ENCODE data around the gene MTHFSD. TPM values are rescaled to one million over a fixed set of nuclear protein-coding genes. Genes with fewer than 3 reads are reported as not detected.

The MTHFSD gene
- total and polyA plus RNA-seq, 2 experiments from 2014 or later = 11.5 to 21.5 TPM

DNA sequence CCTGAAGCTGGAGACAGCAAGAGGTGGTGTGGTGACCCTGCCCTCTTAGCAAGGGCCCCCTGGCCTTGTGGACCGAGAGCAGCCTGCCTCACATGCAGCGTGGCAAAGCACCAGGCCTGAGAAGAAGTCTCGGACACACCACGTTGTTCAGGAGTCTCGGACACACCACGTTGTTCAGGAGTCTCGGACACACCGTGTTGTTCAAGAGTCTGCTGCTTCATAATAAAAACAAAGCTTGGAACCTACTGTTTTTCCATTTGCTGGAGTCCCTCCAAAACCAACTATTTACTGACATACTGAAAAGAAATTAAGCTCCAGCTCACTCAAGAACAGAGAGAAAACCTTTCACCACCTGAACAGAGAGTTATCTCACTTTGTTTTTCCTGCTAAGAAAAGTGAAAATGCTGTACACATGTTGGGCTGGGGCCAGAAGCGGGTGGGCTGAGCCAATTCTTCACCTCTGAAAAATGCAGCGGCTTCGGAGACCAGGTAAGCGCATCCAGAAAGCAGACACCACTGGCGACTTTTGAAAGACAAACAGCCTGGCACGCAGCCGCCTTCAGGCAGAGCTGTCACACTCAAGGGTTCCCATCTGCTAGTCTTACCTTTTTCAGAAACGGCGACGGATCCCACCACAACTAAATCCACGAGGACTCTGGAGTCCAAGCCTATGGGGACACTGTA lies 8.9 kb downstream of the MTHFSD start:
- no peak for TF ChIP-seq CTCF (IDR thresholded peaks at IDR 0.05; ENCODE audit: poor library complexity)
- WGBS (ENCODE audit: low lambda C conversion rate, missing lambda C conversion rate) = 92% methylated on average over 19 of the region's 19 CpGs
- no peaks in the 10 kb centered on the region for H3K36me3 ChIP-seq (replicated peaks; ENCODE audit: insufficient read depth, low read depth)

GRCh38 chr16:86545481-86545880 lies 9.6 kb downstream of the MTHFSD start:
- no peak for DNase-seq (ENCODE audit: low spot score)
- Histone ChIP-seq H3K4me2 (no peak overlapping the region), H3K36me3 (replicated peaks; ENCODE audit: insufficient read depth, low read depth) (no peaks in the 10 kb centered on the region), H3K9me2 (replicated peaks; ENCODE audit: insufficient read depth) (no peaks in the 10 kb centered on the region), H3K9me3 (ENCODE audit: low read depth) (no peaks in the 10 kb centered on the region), H4K20me1 (ENCODE audit: insufficient read depth, poor library complexity, severe bottlenecking) (no peaks in the 10 kb centered on the region), H3K27ac (no peak overlapping the region), H2AFZ (no peak overlapping the region), H3K4me3 (no peak overlapping the region), H3K4me1 (ENCODE audit: insufficient read depth) (no peaks in the 10 kb centered on the region), H3K27me3 (no peaks in the 10 kb centered on the region), H3K79me2 (no peaks in the 10 kb centered on the region)
- TF ChIP-seq EZH2phosphoT487 (IDR thresholded peaks at IDR 0.05; ENCODE audit: low read depth, severe bottlenecking, unreplicated experiment) = no peak
- TF ChIP-seq EZH2 (IDR thresholded peaks at IDR 0.05; ENCODE audit: borderline replicate concordance) = no peak
- TF ChIP-seq CTCF (IDR thresholded peaks at IDR 0.05; ENCODE audit: poor library complexity) = no peak
- 78% methylated on average over 12 of the region's 12 CpGs for WGBS (ENCODE audit: low lambda C conversion rate, missing lambda C conversion rate)

More for the DNA sequence above, 8.9 kb downstream of the MTHFSD start:
- no peak overlapping the region for H2AFZ ChIP-seq
- H4K20me1 ChIP-seq (ENCODE audit: insufficient read depth, poor library complexity, severe bottlenecking) = no peaks in the 10 kb centered on the region
- H3K4me2 ChIP-seq = no peak overlapping the region
- no peak for DNase-seq (ENCODE audit: low spot score)
- no peak overlapping the region for H3K27ac ChIP-seq
- no peaks in the 10 kb centered on the region for H3K27me3 ChIP-seq
- H3K4me1 ChIP-seq (ENCODE audit: insufficient read depth) = no peaks in the 10 kb centered on the region
- H3K9me2 ChIP-seq (replicated peaks; ENCODE audit: insufficient read depth) = no peaks in the 10 kb centered on the region
- H3K4me3 ChIP-seq = no peak overlapping the region
- H3K9me3 ChIP-seq (ENCODE audit: low read depth) = no peaks in the 10 kb centered on the region
- no peaks in the 10 kb centered on the region for H3K79me2 ChIP-seq

GRCh38 chr16:86542756-86543750 lies 12.0 kb downstream of the MTHFSD start:
- H3K36me3 ChIP-seq (replicated peaks; ENCODE audit: insufficient read depth, low read depth) = no peaks in the 10 kb centered on the region
- H4K20me1 ChIP-seq (ENCODE audit: insufficient read depth, poor library complexity, severe bottlenecking) = no peaks in the 10 kb centered on the region
- H2AFZ ChIP-seq = no peak overlapping the region
- H3K27ac ChIP-seq = no peak overlapping the region
- no peaks in the 10 kb centered on the region for H3K79me2 ChIP-seq
- WGBS (ENCODE audit: low lambda C conversion rate, missing lambda C conversion rate) = 95% methylated on average over 21 of the region's 21 CpGs
- no peaks in the 10 kb centered on the region for H3K9me3 ChIP-seq (ENCODE audit: low read depth)
- H3K27me3 ChIP-seq = no peaks in the 10 kb centered on the region
- no peak for TF ChIP-seq EZH2 (IDR thresholded peaks at IDR 0.05; ENCODE audit: borderline replicate concordance)
- no peak for TF ChIP-seq CTCF (IDR thresholded peaks at IDR 0.05; ENCODE audit: poor library complexity)
- no peak for TF ChIP-seq EZH2phosphoT487 (IDR thresholded peaks at IDR 0.05; ENCODE audit: low read depth, severe bottlenecking, unreplicated experiment)
- no peak for DNase-seq (ENCODE audit: low spot score)
- no peaks in the 10 kb centered on the region for H3K9me2 ChIP-seq (replicated peaks; ENCODE audit: insufficient read depth)
- H3K4me2 ChIP-seq = no peak overlapping the region
- no peaks in the 10 kb centered on the region for H3K4me1 ChIP-seq (ENCODE audit: insufficient read depth)
- H3K4me3 ChIP-seq = no peak overlapping the region
